ENCODE data around the gene HAAO.

- TF ChIP-seq TAF1 (IDR thresholded peaks at IDR 0.05; ENCODE audit: low read depth) (no peak), EP300 (IDR thresholded peaks at IDR 0.05; ENCODE audit: borderline replicate concordance) (no peak), CREB1 (IDR thresholded peaks at IDR 0.05; ENCODE audit: low read depth) (no peak), CEBPB (IDR thresholded peaks at IDR 0.05) (no peak), YY1 (IDR thresholded peaks at IDR 0.05; ENCODE audit: low read depth) (no peak), REST (IDR thresholded peaks at IDR 0.05; ENCODE audit: low read depth) (no peak), RAD21 (IDR thresholded peaks at IDR 0.05; ENCODE audit: low read depth) (no peak), TCF12 (IDR thresholded peaks at IDR 0.05; ENCODE audit: low read depth) (no peak), MAX (IDR thresholded peaks at IDR 0.05) (no peak), ZBTB7A (IDR thresholded peaks at IDR 0.05; ENCODE audit: low read depth) (no peak), EGR1 (IDR thresholded peaks at IDR 0.05) (no peak), NFIC (IDR thresholded peaks at IDR 0.05) (no peak)
These were observed 29.3 kb downstream of the HAAO start for GRCh38 chr2:42762823-42763804.
